Adrenal gland (tissue), 5 donors: Measurements from ENCODE around the gene TMEM60.

Experiments
- POLR2A ChIP-seq, 2 donors: fragments of 450-650 bp; IDR thresholded peaks; one replicate each; pipeline ENCODE4 v1.6.1; 2017; ENCODE audit warnings: antibody characterized with exemption in 2 of 2, mild to moderate bottlenecking in 2 of 2, moderate library complexity in 1 of 2
- TF ChIP-seq, protein P1 (sequence below), 6 experiments: fragments of 450-650 bp in 4 of 6; fragments of 200-600 bp in 2 of 6; sonication (generic) in 1 of 6; IDR thresholded peaks; 1 replicate in 5 of 6; 2 replicates in 1 of 6; pipeline versions ENCODE4 v1.5.1 to v1.8.0; 2016 to 2021; ENCODE audit warnings: antibody characterized with exemption in 6 of 6, mild to moderate bottlenecking in 2 of 6, moderate library complexity in 1 of 6
- donor health status: DM: no; HTN: no; CAD: no.

DNA sequence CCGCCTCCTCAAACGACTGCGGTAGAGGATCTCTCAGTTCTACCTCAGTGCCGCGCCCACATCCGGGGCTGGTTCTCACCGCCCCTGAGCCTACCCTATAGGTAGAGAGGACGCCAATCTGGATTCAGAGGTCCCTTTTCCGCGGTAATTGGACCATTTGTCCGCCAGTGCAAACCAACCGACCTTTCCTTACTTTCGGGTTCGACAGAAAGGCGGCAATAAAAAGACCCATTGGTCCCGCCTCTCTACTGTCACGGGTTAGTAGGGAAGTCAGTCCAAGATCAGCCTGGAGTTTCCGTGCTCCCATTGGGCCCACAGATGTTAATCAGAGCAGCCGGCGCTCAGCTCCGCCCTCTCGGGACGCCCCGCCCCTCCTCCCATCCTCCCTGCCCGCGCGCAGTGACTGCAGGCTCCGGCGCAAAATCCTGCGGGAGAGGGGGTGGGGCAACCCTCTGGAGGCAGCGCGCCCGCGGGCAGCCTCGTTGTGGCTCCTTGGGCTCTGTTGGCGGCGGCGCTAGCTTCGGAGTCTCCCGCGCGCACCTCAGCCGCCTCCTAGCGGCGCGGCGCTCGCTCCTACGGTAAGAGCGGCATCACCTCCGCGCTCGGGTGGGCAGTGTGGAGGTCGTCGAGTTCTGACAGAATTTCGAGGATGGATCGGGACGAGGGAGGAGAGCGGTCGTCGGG is at the start of gene TMEM60, which contains the start of gene PHTF2:
- TF ChIP-seq, protein P1, sequence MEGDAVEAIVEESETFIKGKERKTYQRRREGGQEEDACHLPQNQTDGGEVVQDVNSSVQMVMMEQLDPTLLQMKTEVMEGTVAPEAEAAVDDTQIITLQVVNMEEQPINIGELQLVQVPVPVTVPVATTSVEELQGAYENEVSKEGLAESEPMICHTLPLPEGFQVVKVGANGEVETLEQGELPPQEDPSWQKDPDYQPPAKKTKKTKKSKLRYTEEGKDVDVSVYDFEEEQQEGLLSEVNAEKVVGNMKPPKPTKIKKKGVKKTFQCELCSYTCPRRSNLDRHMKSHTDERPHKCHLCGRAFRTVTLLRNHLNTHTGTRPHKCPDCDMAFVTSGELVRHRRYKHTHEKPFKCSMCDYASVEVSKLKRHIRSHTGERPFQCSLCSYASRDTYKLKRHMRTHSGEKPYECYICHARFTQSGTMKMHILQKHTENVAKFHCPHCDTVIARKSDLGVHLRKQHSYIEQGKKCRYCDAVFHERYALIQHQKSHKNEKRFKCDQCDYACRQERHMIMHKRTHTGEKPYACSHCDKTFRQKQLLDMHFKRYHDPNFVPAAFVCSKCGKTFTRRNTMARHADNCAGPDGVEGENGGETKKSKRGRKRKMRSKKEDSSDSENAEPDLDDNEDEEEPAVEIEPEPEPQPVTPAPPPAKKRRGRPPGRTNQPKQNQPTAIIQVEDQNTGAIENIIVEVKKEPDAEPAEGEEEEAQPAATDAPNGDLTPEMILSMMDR (IDR thresholded peaks at IDR 0.05): peak in 5 of 6 experiments; percentile 41 to 61 (median 47)
- TF ChIP-seq POLR2A (IDR thresholded peaks at IDR 0.05): peak; percentile 72 to 92
